Adipocyte (in vitro differentiated cells): Measurements from ENCODE around the gene PVALB.

Source experiments
- DNase-seq: peaks from one replicate; pipeline ENCODE4 v3.0.0-alpha.2; 2015; ENCODE audit warnings: low read depth
- H3K27me3 ChIP-seq: replicated peaks from 2 replicates; pipeline ENCODE4 v1.7.0; 2013; ENCODE audit warnings: mild to moderate bottlenecking, low read length, moderate library complexity; ENCODE audit not compliant: control insufficient read depth, insufficient read depth
- H3K36me3 ChIP-seq: 2 replicates; pipeline ENCODE4 v1.7.0; 2013; ENCODE audit warnings: low read length, mild to moderate bottlenecking, moderate library complexity; ENCODE audit not compliant: control insufficient read depth, insufficient read depth, severe bottlenecking
- H3K4me1 ChIP-seq: 2 replicates; pipeline ENCODE4 v1.7.0; 2013; ENCODE audit warnings: mild to moderate bottlenecking, low read length, moderate library complexity; ENCODE audit not compliant: control insufficient read depth, insufficient read depth
- H3K4me3 ChIP-seq: 2 replicates; pipeline ENCODE4 v1.7.0; 2013; ENCODE audit warnings: mild to moderate bottlenecking, low read length, moderate library complexity
- H3K9ac ChIP-seq: 2 replicates; pipeline ENCODE4 v1.7.0; 2013; ENCODE audit warnings: mild to moderate bottlenecking, low read length, moderate library complexity
- H3K9me3 ChIP-seq: 2 replicates; pipeline ENCODE4 v1.7.0; 2013; ENCODE audit warnings: mild to moderate bottlenecking, low read length, moderate library complexity; ENCODE audit not compliant: control insufficient read depth

PVALB gene

GRCh38 chr22:36807627-36808026 is 9.2 kb downstream of the PVALB start:
- Histone ChIP-seq H3K4me3 (no peak overlapping the region), H3K27me3 (peaks cover 50% of the 10 kb centered on the region)
- no peak for DNase-seq

DNA sequence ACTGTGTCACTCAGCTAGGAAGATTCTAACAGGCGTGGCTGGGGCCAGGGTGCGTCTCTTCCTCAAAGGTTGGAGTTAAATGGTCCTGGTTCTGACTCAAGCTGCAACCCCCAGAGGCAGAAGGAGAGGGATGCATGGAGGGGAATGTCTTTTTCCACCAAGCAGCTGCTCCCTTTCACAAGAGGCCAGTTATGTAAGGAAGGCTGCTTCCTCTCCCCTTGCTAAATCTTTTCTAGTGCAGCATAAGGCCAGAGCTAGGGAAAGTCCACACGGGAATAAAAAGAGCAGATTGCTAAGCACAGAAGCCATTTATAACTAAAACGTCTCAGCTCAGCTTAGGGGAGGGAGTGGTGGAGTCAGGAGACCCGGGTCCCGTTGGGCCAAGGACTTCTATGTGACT is 10.0 kb downstream of the PVALB start:
- H3K27me3 ChIP-seq, result peaks cover 46% of the 10 kb centered on the region

More at GRCh38 chr22:36807627-36808026, 9.2 kb downstream of the PVALB start:
- H3K9ac ChIP-seq, result no peak overlapping the region
- peaks cover 15% of the 10 kb centered on the region for H3K4me1 ChIP-seq
- H3K36me3 ChIP-seq, result no peaks in the 10 kb centered on the region
- no peaks in the 10 kb centered on the region for H3K9me3 ChIP-seq

DNA sequence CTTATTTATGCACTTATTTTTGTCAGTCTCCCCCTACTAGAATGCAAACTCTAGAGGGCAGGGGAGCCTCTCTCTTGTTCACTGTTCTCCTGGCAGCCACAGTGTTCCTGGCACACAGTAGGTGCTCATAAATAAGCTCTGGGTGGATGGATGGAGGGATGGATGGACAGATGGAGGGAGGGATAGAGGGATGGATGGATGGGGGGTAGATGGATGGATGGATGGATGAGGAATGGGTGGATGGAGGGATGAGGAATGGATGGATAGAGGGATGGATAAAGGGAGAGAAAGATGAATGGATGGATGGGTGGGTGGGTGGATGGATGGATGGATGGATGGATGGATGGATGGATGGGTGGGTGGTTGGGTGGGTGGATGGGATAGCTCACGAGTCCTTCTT is 13.5 kb downstream of the PVALB start:
- Histone ChIP-seq H3K9me3 (no peaks in the 10 kb centered on the region), H3K4me1 (peaks cover 15% of the 10 kb centered on the region), H3K27me3 (peaks cover 46% of the 10 kb centered on the region)

More for the DNA sequence above, 10.0 kb downstream of the PVALB start:
- Histone ChIP-seq H3K36me3 (no peaks in the 10 kb centered on the region), H3K4me3 (no peak overlapping the region), H3K9me3 (no peaks in the 10 kb centered on the region), H3K9ac (no peak overlapping the region), H3K4me1 (peaks cover 15% of the 10 kb centered on the region)
- DNase-seq, result no peak

DNA sequence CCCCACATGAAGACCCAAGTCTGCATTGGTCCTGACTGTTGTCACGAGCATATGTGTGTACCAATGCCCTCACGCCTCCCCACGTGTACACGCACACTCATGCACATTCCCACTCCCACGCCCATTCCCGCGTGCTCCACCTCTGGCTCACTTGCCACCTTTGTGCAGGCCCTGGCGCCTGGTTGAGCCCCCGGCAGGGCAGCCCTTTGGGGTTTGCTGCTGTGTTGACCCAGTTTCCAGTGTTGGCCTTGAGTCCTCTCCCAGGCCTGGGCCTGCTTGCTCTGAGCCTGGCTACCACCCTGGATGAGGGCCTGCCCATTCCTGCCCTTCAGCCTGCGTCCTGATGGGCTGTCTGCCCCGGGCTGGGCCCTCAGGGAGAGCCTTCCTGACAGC is 18.2 kb downstream of the PVALB start:
- Histone ChIP-seq H3K27me3 (peaks cover 63% of the 10 kb centered on the region), H3K4me1 (no peaks in the 10 kb centered on the region)
- DNase-seq, result no peak

More for the DNA sequence above, 13.5 kb downstream of the PVALB start:
- no peak overlapping the region for H3K9ac ChIP-seq
- H3K36me3 ChIP-seq, result no peaks in the 10 kb centered on the region
- no peak for DNase-seq
- no peak overlapping the region for H3K4me3 ChIP-seq

GRCh38 chr22:36797911-36798673 is 18.7 kb downstream of the PVALB start:
- DNase-seq, result no peak
- Histone ChIP-seq H3K4me3 (no peak overlapping the region), H3K9me3 (peaks cover 3% of the 10 kb centered on the region), H3K27me3 (peaks cover 60% of the 10 kb centered on the region), H3K9ac (no peak overlapping the region), H3K36me3 (no peaks in the 10 kb centered on the region), H3K4me1 (no peaks in the 10 kb centered on the region)

More for the DNA sequence above, 18.2 kb downstream of the PVALB start:
- no peak overlapping the region for H3K9ac ChIP-seq
- H3K4me3 ChIP-seq, result no peak overlapping the region
- no peaks in the 10 kb centered on the region for H3K36me3 ChIP-seq
- H3K9me3 ChIP-seq, result peaks cover 3% of the 10 kb centered on the region

DNA sequence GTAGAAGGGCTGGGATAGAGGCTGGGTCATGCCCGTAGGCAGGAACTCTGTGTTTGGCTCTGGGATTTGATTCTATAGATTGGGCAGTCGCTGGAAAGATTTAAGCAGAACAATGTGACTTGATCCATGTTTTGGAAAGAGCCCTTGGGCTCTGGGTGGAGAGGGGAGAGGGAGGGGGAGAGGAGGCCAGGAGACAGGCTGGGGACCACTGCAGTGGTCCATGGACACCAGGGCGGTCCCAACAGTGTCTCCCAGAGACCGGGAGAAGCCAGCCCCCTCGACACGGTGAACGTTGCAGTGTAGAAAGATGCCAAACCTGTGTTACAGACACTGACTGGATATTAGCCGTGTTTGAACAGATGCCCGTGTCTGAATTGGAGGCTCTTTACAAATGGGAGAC is 19.5 kb downstream of the PVALB start:
- Histone ChIP-seq H3K4me3 (no peak overlapping the region), H3K9me3 (peaks cover 3% of the 10 kb centered on the region), H3K36me3 (no peaks in the 10 kb centered on the region), H3K27me3 (peaks cover 58% of the 10 kb centered on the region), H3K4me1 (no peaks in the 10 kb centered on the region), H3K9ac (no peak overlapping the region)
- DNase-seq, result no peak

DNA sequence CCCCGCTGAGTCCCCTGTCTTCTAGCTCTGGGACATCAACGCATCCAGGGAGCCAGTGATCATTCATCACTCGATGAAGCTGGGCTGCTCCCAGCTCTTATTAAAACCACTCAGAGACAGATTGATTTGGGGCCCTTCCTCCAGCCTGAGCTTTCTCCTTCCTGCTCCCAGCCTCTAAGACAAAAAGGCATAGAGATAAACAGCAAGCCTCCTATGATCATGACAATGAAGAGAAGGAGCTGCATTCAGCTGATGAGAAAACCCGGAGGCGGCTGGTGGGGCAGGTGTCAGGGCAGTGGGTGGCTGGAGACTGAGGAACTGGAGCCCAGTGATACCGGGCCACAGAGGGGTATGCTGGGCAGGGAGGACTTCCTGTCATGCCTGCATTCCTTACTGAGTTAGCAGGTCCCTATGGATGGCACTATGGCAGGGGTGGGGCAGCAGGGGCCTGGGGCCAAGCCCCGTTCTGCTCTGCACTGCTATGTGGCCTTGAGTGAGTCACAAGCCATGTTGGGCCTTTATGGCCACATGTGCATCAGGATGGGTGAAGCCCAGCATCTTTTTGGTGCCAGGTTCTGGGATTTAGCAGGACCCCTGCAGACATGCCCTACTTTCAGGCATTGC is 20.2 kb downstream of the PVALB start:
- H3K4me1 ChIP-seq, result no peaks in the 10 kb centered on the region
- H3K4me3 ChIP-seq, result no peak overlapping the region
- H3K9me3 ChIP-seq, result peaks cover 3% of the 10 kb centered on the region
- DNase-seq, result no peak
- peaks cover 53% of the 10 kb centered on the region for H3K27me3 ChIP-seq
- no peaks in the 10 kb centered on the region for H3K36me3 ChIP-seq
- H3K9ac ChIP-seq, result no peak overlapping the region

DNA sequence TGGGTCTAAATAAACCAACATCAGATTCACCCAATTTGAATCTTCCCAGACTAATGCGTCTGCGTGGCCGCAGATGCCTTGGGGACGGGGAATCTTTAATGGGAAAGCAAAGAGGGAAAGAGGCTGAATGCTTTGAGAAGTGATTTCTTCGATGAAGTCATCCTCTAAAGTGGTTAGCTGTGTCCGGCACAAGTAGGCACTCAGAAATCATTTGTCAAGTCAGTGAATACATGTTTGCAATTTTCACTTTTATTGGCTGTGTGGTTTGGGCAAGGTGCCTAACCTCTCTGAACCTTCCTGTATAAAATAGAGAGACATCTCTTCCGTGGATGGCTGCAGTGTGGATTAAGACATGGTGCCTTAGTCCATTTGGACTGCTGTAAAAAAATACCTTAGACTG is 21.2 kb downstream of the PVALB start:
- Histone ChIP-seq H3K9ac (no peak overlapping the region), H3K27me3 (peaks cover 62% of the 10 kb centered on the region), H3K9me3 (peaks cover 3% of the 10 kb centered on the region), H3K4me3 (no peak overlapping the region), H3K4me1 (no peaks in the 10 kb centered on the region), H3K36me3 (no peaks in the 10 kb centered on the region)
- no peak for DNase-seq

DNA sequence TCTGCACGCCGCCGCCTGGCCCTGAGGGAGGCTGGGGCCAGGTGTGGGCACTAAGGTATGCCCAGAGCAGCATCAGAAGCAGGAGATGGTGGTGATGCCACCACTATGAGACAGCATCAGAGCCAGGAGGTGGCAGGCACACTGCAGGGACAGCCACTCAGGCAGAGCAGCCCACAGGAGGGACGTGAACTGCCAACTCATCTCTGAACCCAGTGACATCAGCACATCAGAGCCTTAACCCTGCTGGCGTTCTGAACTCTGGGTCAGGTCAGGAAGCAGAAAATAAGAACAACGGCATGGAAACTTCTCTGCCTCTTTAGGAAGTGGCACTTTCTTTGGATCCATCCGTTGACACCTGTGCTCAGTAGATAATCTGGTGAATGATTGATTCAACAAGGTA is 26.2 kb downstream of the PVALB start:
- Histone ChIP-seq H3K27me3 (peaks cover 71% of the 10 kb centered on the region), H3K4me1 (peaks cover 4% of the 10 kb centered on the region), H3K9ac (no peak overlapping the region), H3K4me3 (no peak overlapping the region), H3K9me3 (no peaks in the 10 kb centered on the region), H3K36me3 (no peaks in the 10 kb centered on the region)
- no peak for DNase-seq

GRCh38 chr22:36787204-36787988 is 29.4 kb downstream of the PVALB start:
- H3K36me3 ChIP-seq, result no peaks in the 10 kb centered on the region
- no peaks in the 10 kb centered on the region for H3K9me3 ChIP-seq
- H3K4me3 ChIP-seq, result no peak overlapping the region
- H3K27me3 ChIP-seq, result peaks cover 80% of the 10 kb centered on the region
- peaks cover 4% of the 10 kb centered on the region for H3K4me1 ChIP-seq
- DNase-seq, result no peak
- H3K9ac ChIP-seq, result no peak overlapping the region

GRCh38 chr22:36783743-36784142 is 33.1 kb downstream of the PVALB start:
- H3K36me3 ChIP-seq, result no peaks in the 10 kb centered on the region
- no peak overlapping the region for H3K4me3 ChIP-seq
- peaks cover 54% of the 10 kb centered on the region for H3K27me3 ChIP-seq
- peaks cover 4% of the 10 kb centered on the region for H3K4me1 ChIP-seq
- no peaks in the 10 kb centered on the region for H3K9me3 ChIP-seq
- H3K9ac ChIP-seq, result no peak overlapping the region
- no peak for DNase-seq
